A673 (cell line): Measurements from ENCODE around the gene GRHL1. TPM values are rescaled to one million over a fixed set of nuclear protein-coding genes. Genes with fewer than 3 reads are reported as not detected.

Source experiments
- BruUV-seq: library from RNA; stranded (reverse); fragments of 400-500 nt; replicated peaks from 2 replicates; lab custom pipeline; 2021; lab: Mats Ljungman, UMichigan
- CTCF ChIA-PET: fragments of 300-600 bp; sonication (Branson Sonifier 250); formaldehyde crosslinking; loops from one replicate; lab custom pipeline; 2022; ENCODE audit warnings: antibody characterized with exemption; lab: Charles Lee
- POLR2A ChIA-PET: fragments of 300-600 bp; sonication (Branson Sonifier 250); formaldehyde crosslinking; loops from one replicate; lab custom pipeline; 2022; ENCODE audit warnings: antibody characterized with exemption; ENCODE audit not compliant: low non-redundant PET; lab: Charles Lee
- DNase-seq: peaks from one replicate; pipeline ENCODE4 v3.0.0-alpha.2; 2015; ENCODE audit warnings: low spot score
- H3K27ac ChIP-seq: fragments of 200-600 bp; sonication (generic); 2 replicates; pipeline ENCODE4 v1.5.1; 2016; ENCODE audit warnings: mixed run types, low read depth, mild to moderate bottlenecking, mixed read lengths, antibody characterized with exemption, low read length; ENCODE audit not compliant: poor library complexity, severe bottlenecking
- H3K27me3 ChIP-seq: fragments of 200-600 bp; sonication (generic); replicated peaks from 2 replicates; pipeline ENCODE4 v1.6.1; 2017; ENCODE audit warnings: mixed run types, low read depth, mild to moderate bottlenecking, mixed read lengths, antibody characterized with exemption, low read length; ENCODE audit not compliant: insufficient read depth, poor library complexity
- H3K36me3 ChIP-seq: fragments of 200-600 bp; sonication (generic); 2 replicates; pipeline ENCODE4 v1.6.1; 2016; ENCODE audit warnings: mixed run types, mild to moderate bottlenecking, mixed read lengths, antibody characterized with exemption, low read length; ENCODE audit not compliant: insufficient read depth, poor library complexity, severe bottlenecking
- H3K4me1 ChIP-seq: fragments of 200-600 bp; sonication (generic); 2 replicates; pipeline ENCODE4 v1.6.1; 2017; ENCODE audit warnings: mixed run types, mild to moderate bottlenecking, mixed read lengths, antibody characterized with exemption, low read length; ENCODE audit not compliant: insufficient read depth, poor library complexity, severe bottlenecking
- H3K4me3 ChIP-seq: fragments of 200-600 bp; sonication (generic); 2 replicates; pipeline ENCODE4 v1.5.1; 2016; ENCODE audit warnings: low read depth, mixed run types, mild to moderate bottlenecking, mixed read lengths, low read length; ENCODE audit not compliant: poor library complexity, severe bottlenecking
- H3K9me3 ChIP-seq: fragments of 200-600 bp; sonication (generic); 2 replicates; pipeline ENCODE4 v1.6.1; 2016; ENCODE audit warnings: mixed run types, low read depth, mild to moderate bottlenecking, mixed read lengths, antibody characterized with exemption, low read length; ENCODE audit not compliant: poor library complexity, severe bottlenecking
- EZH2 ChIP-seq: fragments of 200-600 bp; sonication (generic); IDR thresholded peaks from 2 replicates; pipeline ENCODE4 v1.6.1; 2017; ENCODE audit warnings: borderline replicate concordance, low read depth, mild to moderate bottlenecking, mixed read lengths, antibody characterized with exemption, low read length; ENCODE audit not compliant: poor library complexity, severe bottlenecking
- intact Hi-C: fragments of 100-400 bp; cut with micrococcal nuclease; formaldehyde crosslinking; loops from one replicate; pipeline ENCODE4 v1.10.0; 2022; ENCODE audit not compliant: unreplicated experiment
- total RNA-seq: library from RNA; stranded (reverse); gene quantifications from 2 replicates; pipeline ENCODE4 v1.2.3, GENCODE V29; 2021
- TF ChIP-seq, protein P1 (sequence below): fragments of 300-800, 200-600 bp; sonication (generic); conservative IDR thresholded peaks from 2 replicates; pipeline ENCODE4 v1.5.1; 2017; ENCODE audit warnings: low read depth, mild to moderate bottlenecking, antibody characterized with exemption, low read length, moderate library complexity, mixed read lengths

The GRHL1 gene
- total RNA-seq, 1 experiment from 2014 or later = 0.13 TPM

DNA sequence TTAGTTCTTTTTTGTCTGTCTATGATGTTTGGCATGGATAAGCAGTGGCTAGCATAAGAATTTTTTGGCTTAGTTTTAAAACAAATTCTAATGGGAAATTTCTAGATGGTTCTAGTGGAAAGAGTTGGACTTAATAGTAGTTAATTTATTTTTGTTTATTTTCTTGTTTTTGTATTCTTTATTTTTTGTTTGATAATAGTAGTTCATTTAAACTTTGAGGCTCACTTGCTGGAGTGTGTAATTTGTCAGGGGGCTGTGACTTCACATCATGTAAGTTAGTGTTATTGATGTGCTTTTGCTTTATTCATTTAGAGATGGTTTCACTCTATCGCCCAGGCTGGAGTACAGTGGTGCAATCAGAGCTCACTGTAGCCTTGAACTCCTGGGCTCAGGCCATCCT, 48.2 kb downstream of the GRHL1 start:
- H3K4me3 ChIP-seq = no peak overlapping the region
- H3K27me3 ChIP-seq = no peaks in the 10 kb centered on the region
- H3K4me1 ChIP-seq = peaks cover 12% of the 10 kb centered on the region
- no peak overlapping the region for H3K27ac ChIP-seq
- H3K36me3 ChIP-seq = no peaks in the 10 kb centered on the region
- no TSS peak for BruUV-seq
- ChIA-PET POLR2A (no interaction called here), CTCF (no interaction called here)
- TF ChIP-seq, protein P1, sequence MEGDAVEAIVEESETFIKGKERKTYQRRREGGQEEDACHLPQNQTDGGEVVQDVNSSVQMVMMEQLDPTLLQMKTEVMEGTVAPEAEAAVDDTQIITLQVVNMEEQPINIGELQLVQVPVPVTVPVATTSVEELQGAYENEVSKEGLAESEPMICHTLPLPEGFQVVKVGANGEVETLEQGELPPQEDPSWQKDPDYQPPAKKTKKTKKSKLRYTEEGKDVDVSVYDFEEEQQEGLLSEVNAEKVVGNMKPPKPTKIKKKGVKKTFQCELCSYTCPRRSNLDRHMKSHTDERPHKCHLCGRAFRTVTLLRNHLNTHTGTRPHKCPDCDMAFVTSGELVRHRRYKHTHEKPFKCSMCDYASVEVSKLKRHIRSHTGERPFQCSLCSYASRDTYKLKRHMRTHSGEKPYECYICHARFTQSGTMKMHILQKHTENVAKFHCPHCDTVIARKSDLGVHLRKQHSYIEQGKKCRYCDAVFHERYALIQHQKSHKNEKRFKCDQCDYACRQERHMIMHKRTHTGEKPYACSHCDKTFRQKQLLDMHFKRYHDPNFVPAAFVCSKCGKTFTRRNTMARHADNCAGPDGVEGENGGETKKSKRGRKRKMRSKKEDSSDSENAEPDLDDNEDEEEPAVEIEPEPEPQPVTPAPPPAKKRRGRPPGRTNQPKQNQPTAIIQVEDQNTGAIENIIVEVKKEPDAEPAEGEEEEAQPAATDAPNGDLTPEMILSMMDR = no peak
- TF ChIP-seq EZH2 = no peak
- intact Hi-C loops = no loop called here
- DNase-seq = no peak
- no peaks in the 10 kb centered on the region for H3K9me3 ChIP-seq

DNA sequence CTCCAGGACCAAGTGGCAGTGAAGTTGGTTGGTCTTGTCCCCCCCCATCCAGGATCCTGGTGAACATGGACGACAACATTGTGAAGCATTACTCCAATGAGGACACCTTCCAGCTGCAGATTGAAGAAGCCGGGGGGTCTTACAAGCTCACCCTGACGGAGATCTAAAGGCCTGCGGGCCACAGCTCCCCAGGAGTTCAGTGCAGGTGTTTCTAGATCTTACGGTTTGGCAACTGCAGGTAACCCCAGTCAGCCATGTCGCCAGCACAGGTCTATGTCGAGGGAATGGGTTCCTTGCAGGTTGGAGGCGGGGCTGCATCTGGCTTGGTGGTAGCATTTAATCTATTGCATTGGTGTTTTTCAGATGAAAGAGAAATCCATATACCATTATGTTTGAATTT, 49.0 kb downstream of the GRHL1 start:
- no peak overlapping the region for H3K27ac ChIP-seq
- ChIA-PET POLR2A (no interaction called here), CTCF (no interaction called here)
- H3K9me3 ChIP-seq = no peaks in the 10 kb centered on the region
- H3K4me3 ChIP-seq = no peak overlapping the region
- no TSS peak for BruUV-seq
- intact Hi-C loops = no loop called here
- no peaks in the 10 kb centered on the region for H3K36me3 ChIP-seq
- H3K4me1 ChIP-seq = peaks cover 12% of the 10 kb centered on the region
- no peak for TF ChIP-seq EZH2
- TF ChIP-seq, protein P1 = no peak
- no peak for DNase-seq
- H3K27me3 ChIP-seq = no peaks in the 10 kb centered on the region

DNA sequence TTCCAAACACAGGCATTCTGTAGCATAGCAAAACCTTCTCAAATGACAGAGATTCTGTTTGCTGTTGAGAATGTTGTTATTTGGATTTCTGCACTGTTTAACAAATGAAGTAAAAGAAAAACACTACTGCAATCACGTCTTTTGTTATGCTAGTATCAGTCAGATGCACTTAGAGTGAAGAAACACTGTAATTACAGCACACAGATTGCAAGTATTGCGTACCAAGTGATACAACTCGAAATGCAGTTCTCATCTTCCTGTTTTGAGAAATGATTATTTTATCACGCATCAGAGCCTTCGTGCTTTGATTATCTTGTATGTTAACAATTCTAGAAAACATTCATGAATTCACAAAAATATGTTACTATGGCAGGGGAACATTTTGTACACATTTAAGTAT, 50.1 kb downstream of the GRHL1 start:
- BruUV-seq = no TSS peak
- POLR2A ChIA-PET = no interaction called here
- CTCF ChIA-PET = no interaction called here
- intact Hi-C loops = no loop called here
- TF ChIP-seq, protein P1 = no peak
- no peak for TF ChIP-seq EZH2
- Histone ChIP-seq H3K4me1 (peaks cover 12% of the 10 kb centered on the region), H3K27ac (no peak overlapping the region), H3K9me3 (no peaks in the 10 kb centered on the region), H3K36me3 (no peaks in the 10 kb centered on the region), H3K4me3 (no peak overlapping the region), H3K27me3 (no peaks in the 10 kb centered on the region)
- DNase-seq = no peak
